Cardiac muscle cell (in vitro differentiated cells and primary cell): ENCODE results near the gene MPHOSPH9. TPM values are rescaled to one million over a fixed set of nuclear protein-coding genes. Genes with fewer than 3 reads are reported as not detected.
A peak's percentile ranks its signal among the peaks of the same experiment; 100 is the strongest.

ENCODE experiments used
- DNase-seq, 2 donors: peaks; one replicate each; pipeline versions ENCODE4 v3.0.0 to v3.0.0-alpha.2; 2010 to 2017; ENCODE audit warnings: low read depth in 1 of 2, low spot score in 1 of 2
- H3K27ac ChIP-seq: fragments of 200-600 bp; sonication (generic); 2 replicates; pipeline ENCODE4 v1.5.1; 2016
- H3K27me3 ChIP-seq: fragments of 200-600 bp; sonication (generic); 2 replicates; pipeline ENCODE4 v1.6.0; 2016; ENCODE audit warnings: control low read depth
- H3K36me3 ChIP-seq: fragments of 200-600 bp; sonication (generic); 2 replicates; pipeline ENCODE4 v1.5.1; 2016; ENCODE audit warnings: control low read depth
- H3K4me1 ChIP-seq: fragments of 200-600 bp; sonication (generic); 2 replicates; pipeline ENCODE4 v1.8.1; 2017; ENCODE audit warnings: low read depth, mild to moderate bottlenecking, mixed run types
- H3K4me3 ChIP-seq: fragments of 200-600 bp; sonication (generic); 2 replicates; pipeline ENCODE4 v1.5.1; 2016; ENCODE audit warnings: mild to moderate bottlenecking
- H3K9me3 ChIP-seq: fragments of 200-600 bp; sonication (generic); 2 replicates; pipeline ENCODE4 v1.5.1; 2017; ENCODE audit warnings: low read depth, mild to moderate bottlenecking, control low read depth
- CTCF ChIP-seq: IDR thresholded peaks from 2 replicates; pipeline ENCODE4 v1.5.1; 2012; ENCODE audit warnings: low read depth, mild to moderate bottlenecking, low read length
- polyA plus RNA-seq: library from polyadenylated mRNA; unstranded; fragments of >200 nt; fragmentation: Nextera tagmentation; extraction: Ambion mirVana; gene quantifications from 2 replicates; pipeline ENCODE4 v1.2.1, GENCODE V29; 2016
- total RNA-seq: library from RNA; depleted of rRNA; stranded (reverse); fragments of >200 nt; gene quantifications from 2 replicates; pipeline ENCODE4 v1.2.3, GENCODE V29; 2016

MPHOSPH9 gene
- total and polyA plus RNA-seq, 2 experiments from 2014 or later, result 18.1 to 90.9 TPM

- no peak for DNase-seq
- TF ChIP-seq CTCF, result no peak
- no peaks in the 10 kb centered on the region for H3K36me3 ChIP-seq
- H3K9me3 ChIP-seq, result no peaks in the 10 kb centered on the region
- H3K4me3 ChIP-seq, result no peak overlapping the region
- H3K27ac ChIP-seq, result no peak overlapping the region
- no peaks in the 10 kb centered on the region for H3K27me3 ChIP-seq
- no peaks in the 10 kb centered on the region for H3K4me1 ChIP-seq
Observed at GRCh38 chr12:123273166-123273565, 40.2 kb upstream of the MPHOSPH9 start.

- DNase-seq, result peak; percentile 69 to 85
- Histone ChIP-seq H3K36me3 (no peaks in the 10 kb centered on the region), H3K27ac (no peak overlapping the region), H3K4me3 (peak overlapping the region; percentile 88), H3K9me3 (no peaks in the 10 kb centered on the region), H3K27me3 (no peaks in the 10 kb centered on the region), H3K4me1 (no peaks in the 10 kb centered on the region)
- peak; percentile 32 for TF ChIP-seq CTCF
Observed at GRCh38 chr12:123271001-123271668, 38.2 kb upstream of the MPHOSPH9 start.

- H3K9me3 ChIP-seq, result no peaks in the 10 kb centered on the region
- peak; percentile 26 to 46 for DNase-seq
- no peaks in the 10 kb centered on the region for H3K27me3 ChIP-seq
- no peak for TF ChIP-seq CTCF
- H3K36me3 ChIP-seq, result no peaks in the 10 kb centered on the region
- peak overlapping the region; percentile 88 for H3K4me3 ChIP-seq
- no peak overlapping the region for H3K27ac ChIP-seq
- H3K4me1 ChIP-seq, result no peaks in the 10 kb centered on the region
Observed at GRCh38 chr12:123270214-123271000, 37.5 kb upstream of the MPHOSPH9 start.

GRCh38 chr12:123269896-123270213 lies 36.9 kb upstream of the MPHOSPH9 start:
- TF ChIP-seq CTCF, result no peak
- H3K9me3 ChIP-seq, result no peaks in the 10 kb centered on the region
- peak overlapping the region; percentile 88 for H3K4me3 ChIP-seq
- H3K27ac ChIP-seq, result no peak overlapping the region
- no peaks in the 10 kb centered on the region for H3K4me1 ChIP-seq
- H3K36me3 ChIP-seq, result no peaks in the 10 kb centered on the region
- no peak for DNase-seq
- H3K27me3 ChIP-seq, result no peaks in the 10 kb centered on the region

- DNase-seq, result peak; percentile 66 to 85
- no peaks in the 10 kb centered on the region for H3K9me3 ChIP-seq
- H3K4me3 ChIP-seq, result peak overlapping the region; percentile 88
- no peaks in the 10 kb centered on the region for H3K36me3 ChIP-seq
- H3K27me3 ChIP-seq, result no peaks in the 10 kb centered on the region
- H3K4me1 ChIP-seq, result no peaks in the 10 kb centered on the region
- peak overlapping the region; percentile 58 for H3K27ac ChIP-seq
- TF ChIP-seq CTCF, result peak; percentile 2
Observed at GRCh38 chr12:123269395-123269892, 36.5 kb upstream of the MPHOSPH9 start.
